GM18861 (cell line): Measurements from ENCODE around the gene FARP1.

Experiments
- ATAC-seq: cut with Tn5 transposase; IDR thresholded peaks from one replicate; pipeline ENCODE4 v1.9.1; 2021; ENCODE audit not compliant: unreplicated experiment

Gene FARP1, protein sequence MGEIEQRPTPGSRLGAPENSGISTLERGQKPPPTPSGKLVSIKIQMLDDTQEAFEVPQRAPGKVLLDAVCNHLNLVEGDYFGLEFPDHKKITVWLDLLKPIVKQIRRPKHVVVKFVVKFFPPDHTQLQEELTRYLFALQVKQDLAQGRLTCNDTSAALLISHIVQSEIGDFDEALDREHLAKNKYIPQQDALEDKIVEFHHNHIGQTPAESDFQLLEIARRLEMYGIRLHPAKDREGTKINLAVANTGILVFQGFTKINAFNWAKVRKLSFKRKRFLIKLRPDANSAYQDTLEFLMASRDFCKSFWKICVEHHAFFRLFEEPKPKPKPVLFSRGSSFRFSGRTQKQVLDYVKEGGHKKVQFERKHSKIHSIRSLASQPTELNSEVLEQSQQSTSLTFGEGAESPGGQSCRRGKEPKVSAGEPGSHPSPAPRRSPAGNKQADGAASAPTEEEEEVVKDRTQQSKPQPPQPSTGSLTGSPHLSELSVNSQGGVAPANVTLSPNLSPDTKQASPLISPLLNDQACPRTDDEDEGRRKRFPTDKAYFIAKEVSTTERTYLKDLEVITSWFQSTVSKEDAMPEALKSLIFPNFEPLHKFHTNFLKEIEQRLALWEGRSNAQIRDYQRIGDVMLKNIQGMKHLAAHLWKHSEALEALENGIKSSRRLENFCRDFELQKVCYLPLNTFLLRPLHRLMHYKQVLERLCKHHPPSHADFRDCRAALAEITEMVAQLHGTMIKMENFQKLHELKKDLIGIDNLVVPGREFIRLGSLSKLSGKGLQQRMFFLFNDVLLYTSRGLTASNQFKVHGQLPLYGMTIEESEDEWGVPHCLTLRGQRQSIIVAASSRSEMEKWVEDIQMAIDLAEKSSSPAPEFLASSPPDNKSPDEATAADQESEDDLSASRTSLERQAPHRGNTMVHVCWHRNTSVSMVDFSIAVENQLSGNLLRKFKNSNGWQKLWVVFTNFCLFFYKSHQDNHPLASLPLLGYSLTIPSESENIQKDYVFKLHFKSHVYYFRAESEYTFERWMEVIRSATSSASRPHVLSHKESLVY

GRCh38 chr13:98142380-98143156 is at the start of gene FARP1:
Gene FARP1 (plus strand): TSS chr13:98143094. CDS start chr13:98213243, 70,149 bp downstream.
- ATAC-seq, result peak; percentile 67

DNA sequence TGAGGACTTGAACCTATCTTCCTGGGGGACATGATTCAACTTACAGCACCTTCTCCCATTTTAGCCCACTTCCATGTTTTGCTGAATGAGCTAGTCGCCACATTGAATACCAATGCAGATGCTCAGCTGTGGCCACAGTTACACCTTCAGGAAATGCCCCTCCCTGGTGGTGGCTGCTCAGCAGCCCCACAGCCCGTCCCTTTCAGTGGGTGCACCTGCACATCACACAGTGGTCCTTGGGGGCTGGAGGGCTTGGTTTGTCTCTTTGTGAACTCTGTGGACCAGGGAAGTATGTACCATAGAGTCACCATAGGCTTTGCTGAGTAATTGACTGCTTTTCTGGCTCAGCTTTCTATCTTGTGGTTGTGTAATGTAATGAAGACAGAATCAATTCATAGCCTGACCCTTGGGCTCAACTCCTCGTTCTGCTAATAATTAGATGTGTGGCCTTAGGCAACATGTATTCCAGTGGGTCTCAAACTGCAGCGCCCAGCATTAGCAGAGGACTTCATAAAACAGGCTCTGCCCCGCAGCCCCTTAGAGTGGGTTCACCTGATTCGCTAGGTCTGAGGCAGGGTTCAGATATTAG is 48.1 kb upstream of the FARP1 start:
- ATAC-seq, result no peak

DNA sequence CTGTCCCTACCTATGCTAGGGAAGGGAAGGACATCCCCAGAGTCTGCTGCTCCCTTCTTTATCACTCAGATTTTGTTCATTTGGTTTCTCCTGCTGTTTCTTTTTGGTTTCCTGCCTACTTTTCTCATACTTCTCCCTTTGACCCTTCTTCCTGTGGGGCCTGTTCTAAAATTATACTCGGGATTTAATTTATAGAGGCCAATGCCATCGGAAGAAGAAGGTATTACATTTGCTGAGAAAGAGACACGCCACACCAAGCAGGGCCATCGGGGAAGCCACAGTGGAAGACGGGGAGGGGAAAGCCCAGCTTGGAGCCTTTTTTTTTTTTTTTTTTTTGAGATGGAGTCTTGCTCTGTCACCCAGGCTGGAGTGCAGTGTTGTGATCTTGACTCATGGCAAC is 46.8 kb upstream of the FARP1 start:
- ATAC-seq, result no peak

DNA sequence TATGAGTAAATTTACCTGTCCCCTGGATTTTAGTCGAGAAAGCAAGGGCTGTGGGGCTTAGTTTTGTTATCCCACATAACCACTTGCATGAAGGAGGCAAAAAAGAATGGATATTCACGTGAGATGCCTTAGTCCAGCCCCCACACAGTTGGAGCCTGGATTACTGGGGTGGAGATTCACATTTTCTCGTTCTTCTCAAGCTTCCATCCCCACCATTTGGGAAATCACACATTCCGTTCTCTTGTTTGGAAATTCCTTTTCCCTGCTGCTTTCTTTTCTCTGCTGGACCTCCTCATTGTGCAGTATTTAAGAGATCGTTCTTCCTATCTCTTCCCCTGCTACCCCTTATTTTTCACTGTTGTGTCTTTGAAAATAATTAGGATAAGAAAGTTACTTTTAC is 45.1 kb upstream of the FARP1 start:
- ATAC-seq, result no peak

- no peak for ATAC-seq
These were observed 44.4 kb upstream of the FARP1 start for GRCh38 chr13:98098516-98098915.

DNA sequence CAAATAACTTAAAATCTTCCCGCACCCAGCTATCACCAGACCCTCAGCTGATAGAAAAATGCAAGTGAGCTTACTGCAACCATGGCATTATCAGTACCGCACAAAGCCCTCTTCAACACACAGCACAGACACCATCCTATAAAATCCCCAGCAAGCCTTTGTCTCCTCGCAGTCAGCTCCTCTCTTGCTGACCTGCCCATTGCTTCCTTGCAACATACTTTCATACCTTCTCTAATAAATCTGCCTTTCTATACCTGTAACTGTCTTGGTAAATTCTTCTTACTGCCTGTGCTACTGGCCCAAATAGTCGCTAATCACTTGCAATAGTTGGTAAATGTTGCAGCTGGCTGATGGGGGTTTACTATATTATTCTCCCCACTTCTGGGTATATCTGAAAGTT is 43.3 kb upstream of the FARP1 start:
- ATAC-seq, result no peak

DNA sequence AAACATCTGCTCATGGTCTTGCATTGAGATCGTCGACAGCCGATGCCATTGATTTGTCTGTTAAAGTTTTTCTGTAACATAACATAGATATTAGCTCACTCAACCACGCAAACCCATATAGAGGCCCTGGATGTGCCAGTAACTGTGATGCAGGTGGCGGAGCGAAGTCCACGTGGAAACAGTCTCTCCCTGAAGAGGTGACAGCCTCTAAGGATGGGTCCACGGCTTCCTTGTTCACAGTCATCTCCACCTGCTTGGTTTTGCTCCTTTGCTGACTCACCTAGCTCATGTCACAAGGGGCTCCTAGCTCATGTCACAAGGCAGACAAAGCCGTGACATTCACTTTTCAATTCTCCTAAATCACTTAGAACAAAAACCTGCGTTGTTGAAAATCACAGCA is 42.4 kb upstream of the FARP1 start:
- no peak for ATAC-seq

DNA sequence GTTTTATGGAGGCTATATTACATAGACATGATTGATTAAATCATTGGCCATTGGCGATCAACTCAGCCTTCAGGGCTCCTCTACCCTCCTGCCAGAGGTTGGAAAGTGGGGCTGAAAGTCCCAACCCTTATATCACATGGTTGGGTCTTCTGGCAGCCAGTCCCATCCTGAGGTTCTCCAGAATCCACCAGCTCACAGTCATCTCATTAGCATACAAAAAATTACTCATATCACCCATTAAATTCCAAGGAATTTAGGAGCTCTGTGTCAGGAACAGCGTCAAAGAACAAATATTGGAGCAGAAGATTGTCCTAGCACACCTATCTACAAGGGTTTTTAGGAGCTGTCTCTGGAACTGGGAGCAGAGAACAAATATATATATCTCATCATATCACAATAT is 39.4 kb upstream of the FARP1 start:
- ATAC-seq, result no peak

GRCh38 chr13:98103942-98104880 is 38.7 kb upstream of the FARP1 start:
- no peak for ATAC-seq

GRCh38 chr13:98105929-98106336 is 37.0 kb upstream of the FARP1 start:
- no peak for ATAC-seq

DNA sequence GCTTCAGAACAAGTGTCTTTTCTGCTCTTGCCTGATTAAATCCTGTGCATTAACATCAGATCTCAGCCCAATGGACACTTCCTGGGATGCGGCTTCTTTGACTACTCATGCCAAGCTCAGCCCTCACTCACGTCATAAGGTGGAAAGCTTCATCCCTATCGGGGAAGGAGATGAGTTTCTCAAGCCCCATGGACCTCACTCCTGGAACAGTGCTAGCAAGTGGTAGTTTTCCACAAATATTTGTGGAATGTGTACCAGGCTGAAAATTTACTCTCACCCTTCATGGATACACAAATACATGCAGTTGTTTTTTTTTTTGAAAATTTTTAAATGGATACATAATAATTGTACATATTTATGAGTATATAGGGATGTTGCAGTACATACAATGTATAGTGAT is 34.6 kb upstream of the FARP1 start:
- no peak for ATAC-seq

GRCh38 chr13:98109226-98109853 is 33.6 kb upstream of the FARP1 start:
- no peak for ATAC-seq

- ATAC-seq, result no peak
These were observed 32.1 kb upstream of the FARP1 start for GRCh38 chr13:98110749-98111148.

GRCh38 chr13:98111168-98112098 is 31.5 kb upstream of the FARP1 start:
- no peak for ATAC-seq

GRCh38 chr13:98112456-98112855 is 30.4 kb upstream of the FARP1 start:
- ATAC-seq, result no peak

- no peak for ATAC-seq
These were observed 24.0 kb upstream of the FARP1 start for GRCh38 chr13:98118865-98119264.

DNA sequence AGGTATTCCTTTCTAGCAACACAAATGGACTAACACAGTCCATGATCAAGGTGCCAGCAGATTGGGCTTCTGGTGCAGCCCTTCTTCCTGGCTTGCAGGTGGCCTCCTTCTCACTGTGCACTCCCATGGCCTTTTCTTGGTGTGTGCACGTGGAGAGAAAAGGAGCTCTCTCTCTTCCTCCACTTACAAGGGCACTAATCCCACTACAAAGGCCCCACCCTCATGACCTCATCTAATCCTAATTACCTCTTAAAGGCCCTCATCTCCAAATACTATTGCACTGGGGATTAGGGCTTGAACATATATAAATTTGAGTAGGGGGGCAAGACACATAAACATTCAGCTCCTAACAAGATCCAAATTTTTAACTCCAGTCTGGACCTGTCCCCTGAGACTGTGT is 19.7 kb upstream of the FARP1 start:
- ATAC-seq, result no peak
